ENCODE data around the gene APOL6.

APOL6 gene, protein sequence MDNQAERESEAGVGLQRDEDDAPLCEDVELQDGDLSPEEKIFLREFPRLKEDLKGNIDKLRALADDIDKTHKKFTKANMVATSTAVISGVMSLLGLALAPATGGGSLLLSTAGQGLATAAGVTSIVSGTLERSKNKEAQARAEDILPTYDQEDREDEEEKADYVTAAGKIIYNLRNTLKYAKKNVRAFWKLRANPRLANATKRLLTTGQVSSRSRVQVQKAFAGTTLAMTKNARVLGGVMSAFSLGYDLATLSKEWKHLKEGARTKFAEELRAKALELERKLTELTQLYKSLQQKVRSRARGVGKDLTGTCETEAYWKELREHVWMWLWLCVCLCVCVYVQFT

GRCh38 chr22:35648066-35649025 is at the start of gene APOL6:
APOL6 (plus strand) TSS chr22:35648446; CDS start chr22:35656426, 7,980 bp downstream.
- no peak for DNase-seq

DNA sequence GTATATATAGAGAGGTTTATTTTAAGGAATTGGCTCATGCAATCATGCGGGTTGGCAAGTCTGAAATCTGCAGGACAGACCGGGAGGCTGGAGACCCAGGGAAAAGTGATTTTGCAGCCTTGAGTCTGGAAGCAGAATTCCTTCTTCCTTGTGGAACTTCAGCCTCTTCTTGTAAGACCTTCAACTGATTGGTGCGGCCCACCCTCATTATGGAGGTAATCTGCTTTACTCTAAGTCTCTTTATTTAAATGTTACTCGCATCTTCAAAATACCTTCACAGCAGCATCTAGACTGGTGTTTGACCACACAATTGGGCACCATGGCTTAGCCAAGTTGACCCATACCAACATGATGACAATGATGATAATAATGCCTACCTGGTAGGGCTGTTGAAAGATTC is 48.9 kb upstream of the APOL6 start:
- no peak for DNase-seq

- DNase-seq, result no peak
Measured at GRCh38 chr22:35600476-35600875, 47.8 kb upstream of the APOL6 start.

DNA sequence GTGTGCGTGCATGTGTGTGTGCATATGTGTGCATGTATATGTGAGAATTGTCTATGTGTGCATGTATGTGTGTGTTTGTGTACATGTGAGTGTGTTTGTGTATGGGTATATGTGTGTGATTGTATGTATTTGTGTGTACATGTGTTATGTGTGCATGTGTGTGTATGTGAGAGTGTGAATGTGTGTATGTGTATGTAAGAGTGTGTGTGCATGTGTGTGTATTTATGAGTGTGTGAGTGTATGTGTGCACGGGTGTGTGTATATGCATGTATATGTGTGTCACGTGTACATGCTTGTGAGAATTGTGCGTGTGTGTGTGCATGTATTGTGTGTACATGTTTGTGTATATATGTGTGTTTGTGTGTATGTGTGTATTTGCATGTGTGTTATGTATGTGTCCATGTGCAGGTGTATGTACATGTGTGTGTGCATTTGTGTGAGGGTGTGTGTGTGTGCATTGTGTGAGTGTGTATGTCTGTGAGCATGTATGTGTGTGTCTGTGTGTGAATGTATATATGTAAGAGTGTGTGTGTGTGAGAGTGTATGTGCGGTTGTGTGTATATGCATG is 47.1 kb upstream of the APOL6 start:
- DNase-seq, result no peak

DNA sequence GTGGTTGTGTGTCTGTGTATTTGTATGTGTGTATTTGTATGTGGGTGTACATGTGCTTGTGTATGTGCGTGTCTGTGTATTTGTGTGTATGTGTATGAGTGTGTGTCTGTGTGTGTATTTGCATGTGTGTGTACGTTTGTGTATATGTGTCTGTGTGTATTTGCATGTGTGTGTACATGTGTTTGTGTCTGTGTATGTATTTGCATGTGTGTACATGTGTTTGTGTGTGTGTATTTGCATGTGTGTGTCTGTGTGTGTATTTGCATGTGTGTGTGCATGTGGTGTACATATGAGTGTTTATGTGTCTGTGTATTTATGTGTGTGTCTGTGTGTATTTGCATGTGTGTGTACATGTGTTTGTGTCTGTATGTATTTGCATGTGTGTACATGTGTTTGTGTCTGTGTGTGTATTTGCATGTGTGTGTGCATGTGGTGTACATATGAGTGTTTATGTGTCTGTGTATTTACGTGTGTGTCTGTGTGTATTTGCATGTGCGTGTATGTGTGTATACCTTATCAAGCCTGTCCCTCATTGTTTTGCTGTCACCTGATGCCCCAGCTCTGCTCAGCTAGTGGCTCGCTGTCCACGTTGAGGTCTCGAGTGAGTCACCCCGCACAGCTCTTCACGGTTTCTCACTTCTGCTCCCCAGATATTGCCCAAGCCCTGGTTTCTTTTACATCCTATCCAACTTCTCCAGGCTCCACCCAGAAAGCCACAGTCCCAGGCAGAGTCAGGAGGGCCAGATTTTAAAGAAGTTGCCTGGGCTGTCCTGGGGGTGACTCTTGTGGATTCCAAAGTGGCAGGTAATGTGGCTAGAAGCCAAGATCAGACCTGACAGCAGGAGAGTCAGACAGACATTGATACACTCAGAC is 46.3 kb upstream of the APOL6 start:
- no peak for DNase-seq

DNA sequence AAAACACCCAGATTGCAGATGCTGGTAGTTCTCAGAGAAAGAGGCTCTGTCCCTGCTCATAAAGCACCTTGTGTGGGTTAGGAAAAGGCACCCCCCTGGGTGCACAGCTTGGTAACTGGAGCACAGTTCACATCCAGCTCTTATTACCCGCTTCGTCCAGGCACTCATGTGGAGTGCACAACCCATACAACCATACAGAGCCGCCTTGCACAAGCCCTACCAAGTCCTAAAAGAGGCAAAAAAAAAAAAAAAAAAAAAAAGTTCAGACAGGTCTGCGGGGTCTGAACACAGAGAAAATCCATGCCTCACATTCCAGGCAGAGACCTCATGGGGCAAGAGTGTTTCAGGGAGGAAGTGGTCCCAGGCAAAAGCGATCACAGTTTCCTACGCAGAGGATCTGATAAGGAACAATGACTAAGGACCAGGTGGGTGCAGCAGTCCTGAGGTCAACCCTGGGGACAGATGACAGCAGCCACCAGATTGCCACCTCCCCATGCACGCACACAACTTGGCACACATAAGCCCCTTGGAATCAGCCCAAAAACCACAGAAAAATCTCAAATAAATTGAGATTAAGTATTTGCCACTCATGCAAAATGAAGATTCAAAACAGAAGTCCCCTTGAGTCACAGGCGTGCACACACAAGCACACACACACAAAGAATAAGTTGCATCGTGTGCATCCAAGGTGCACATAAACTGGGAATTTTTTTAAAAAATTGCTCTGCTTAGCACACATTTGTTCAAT is 43.5 kb upstream of the APOL6 start:
- no peak for DNase-seq

- no peak for DNase-seq
Measured at GRCh38 chr22:35605369-35605680, 42.9 kb upstream of the APOL6 start.

DNA sequence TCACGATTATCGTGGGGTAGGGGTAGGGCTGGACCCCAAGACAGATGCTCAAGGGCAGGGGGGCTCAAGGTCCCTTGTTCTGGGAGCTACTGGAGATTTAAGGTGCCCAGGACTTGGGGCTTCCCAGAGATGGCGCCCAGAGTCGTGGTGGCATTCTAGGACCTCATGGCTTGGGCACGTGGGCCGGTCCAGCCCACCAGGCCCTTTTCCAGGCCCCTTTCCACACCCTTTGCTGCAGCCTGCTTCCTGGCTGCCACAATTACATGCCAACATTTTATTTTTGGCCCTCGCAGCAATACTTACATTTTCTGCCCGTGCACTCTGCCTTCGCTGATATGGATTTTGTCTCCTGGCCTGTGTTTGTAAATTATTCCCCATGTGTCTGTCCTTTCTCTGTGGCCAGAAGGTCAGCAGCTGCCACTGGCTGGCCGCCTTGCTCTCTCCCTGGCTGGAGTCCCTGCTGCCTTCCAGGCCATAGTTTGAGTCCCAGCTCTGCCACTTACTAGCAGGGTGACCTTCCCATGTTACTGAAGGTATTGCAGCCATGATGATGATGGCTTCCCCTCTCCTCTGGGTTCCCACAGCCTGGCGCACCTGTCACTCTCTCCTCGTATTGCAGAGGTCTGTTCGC is 42.3 kb upstream of the APOL6 start:
- no peak for DNase-seq

- DNase-seq, result no peak
Measured at GRCh38 chr22:35606916-35607315, 41.3 kb upstream of the APOL6 start.

DNA sequence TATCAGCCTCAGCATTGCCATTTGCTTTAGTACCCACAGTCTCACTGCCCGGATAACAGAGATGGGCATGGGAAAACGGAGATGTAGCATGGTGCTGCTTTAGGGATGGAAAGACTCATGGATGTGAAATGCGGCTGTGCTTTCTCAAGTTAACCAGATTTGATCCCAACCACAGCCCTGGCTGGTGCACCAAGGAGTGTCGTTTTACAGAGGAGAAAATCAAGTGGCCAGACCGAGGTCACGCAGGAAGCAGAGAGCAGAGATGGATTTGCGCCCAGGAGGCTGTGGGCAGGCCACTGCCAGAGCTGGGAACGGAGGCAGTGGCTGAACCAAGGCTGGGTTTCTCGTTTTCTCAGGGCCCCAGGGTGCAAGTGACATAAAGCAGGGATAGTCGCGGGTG is 40.2 kb upstream of the APOL6 start:
- DNase-seq, result no peak

GRCh38 chr22:35609261-35609660 is 39.0 kb upstream of the APOL6 start:
- no peak for DNase-seq

GRCh38 chr22:35609761-35610160 is 38.5 kb upstream of the APOL6 start:
- DNase-seq, result no peak

- DNase-seq, result no peak
Measured at GRCh38 chr22:35610741-35611140, 37.5 kb upstream of the APOL6 start.

DNA sequence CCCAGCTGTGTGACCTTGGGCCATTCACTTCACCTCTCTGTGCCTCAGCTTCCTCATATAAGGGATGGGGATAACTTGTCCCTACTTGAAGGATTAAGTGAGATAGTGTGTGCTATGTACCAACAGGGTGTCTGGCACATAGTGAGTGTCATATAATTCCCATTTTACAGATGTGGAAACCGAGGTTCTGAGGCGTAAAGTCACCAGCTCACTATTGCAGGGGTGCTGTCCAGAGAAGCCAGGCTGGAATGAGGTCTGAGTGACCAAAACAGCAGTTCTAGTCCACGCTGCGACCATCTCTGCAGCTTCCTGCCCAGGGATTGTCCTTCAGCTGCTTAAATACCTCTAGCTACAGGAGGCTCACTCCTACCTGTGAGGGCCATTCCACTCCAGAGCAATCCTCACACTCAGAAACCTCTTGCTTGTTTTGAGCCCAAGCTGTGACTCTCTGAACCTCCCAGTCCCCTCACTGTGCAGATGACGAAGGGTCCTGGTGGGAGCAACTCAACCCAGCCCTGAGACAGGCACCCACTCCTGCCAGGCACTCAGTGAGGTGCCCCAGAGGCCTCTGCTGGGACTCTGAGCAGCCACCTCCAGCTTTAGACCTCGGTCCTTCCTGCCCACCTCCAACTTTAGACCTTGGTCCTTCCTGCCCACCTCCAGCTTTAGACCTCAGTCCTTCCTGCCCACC is 36.9 kb upstream of the APOL6 start:
- no peak for DNase-seq

- DNase-seq, result no peak
Measured at GRCh38 chr22:35611891-35612576, 36.2 kb upstream of the APOL6 start.

DNA sequence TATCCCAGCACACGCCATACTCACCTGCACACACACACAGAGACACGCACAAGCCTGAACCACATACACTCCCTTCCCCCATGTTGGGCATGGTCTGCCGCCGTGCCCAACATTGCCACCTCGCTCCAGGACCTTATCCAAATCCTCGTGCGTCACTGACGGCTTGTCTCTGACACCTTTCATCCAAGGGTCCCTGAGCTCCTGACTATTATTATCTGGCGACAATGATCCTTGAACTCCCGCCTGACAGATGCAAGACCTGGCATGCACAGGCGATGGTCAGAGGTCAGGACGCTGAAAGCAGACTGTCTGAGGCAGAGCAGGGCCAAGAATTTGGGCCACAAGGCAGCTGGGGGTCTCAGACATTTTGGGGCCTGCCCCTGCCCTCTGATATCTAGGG is 35.3 kb upstream of the APOL6 start:
- no peak for DNase-seq

- DNase-seq, result no peak
Measured at GRCh38 chr22:35614404-35614803, 33.8 kb upstream of the APOL6 start.

DNA sequence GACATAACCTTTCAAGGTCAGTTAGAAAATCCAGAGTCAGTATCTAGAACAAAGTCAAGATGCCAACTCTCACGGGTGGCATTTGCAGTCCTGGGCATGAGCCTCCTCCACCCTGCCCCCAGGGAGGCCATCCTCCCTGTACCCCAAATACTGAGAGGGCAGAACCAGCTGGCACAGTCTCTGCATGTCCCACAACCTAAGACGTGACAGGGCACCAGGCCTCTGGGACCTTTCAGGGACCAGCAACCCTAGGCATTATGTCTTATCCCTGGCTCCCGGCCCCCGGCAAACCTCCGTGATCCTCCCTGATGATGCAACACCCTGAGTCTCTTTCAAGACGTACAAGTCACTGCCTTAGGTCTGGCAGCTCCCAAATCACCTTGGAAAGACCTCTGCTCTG is 33.1 kb upstream of the APOL6 start:
- no peak for DNase-seq

DNA sequence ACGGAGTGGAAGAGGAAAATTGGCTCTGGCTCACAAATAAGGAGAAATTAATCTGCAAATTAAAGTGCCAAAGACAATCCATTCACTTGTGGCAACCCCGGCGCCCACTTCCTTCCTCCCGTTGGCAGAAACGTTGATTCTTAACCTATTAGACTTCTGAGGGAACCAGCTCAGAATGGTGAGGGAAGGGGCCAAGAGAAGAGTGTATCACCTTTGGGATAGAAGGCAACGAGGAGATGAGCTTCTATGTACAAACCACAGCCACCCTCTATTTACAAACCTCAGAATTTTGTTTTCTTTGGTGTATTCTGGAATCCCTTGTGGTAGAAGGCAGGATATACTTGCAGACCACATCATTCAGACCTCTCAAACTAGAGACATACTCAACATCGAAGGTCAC is 32.2 kb upstream of the APOL6 start:
- DNase-seq, result no peak

DNA sequence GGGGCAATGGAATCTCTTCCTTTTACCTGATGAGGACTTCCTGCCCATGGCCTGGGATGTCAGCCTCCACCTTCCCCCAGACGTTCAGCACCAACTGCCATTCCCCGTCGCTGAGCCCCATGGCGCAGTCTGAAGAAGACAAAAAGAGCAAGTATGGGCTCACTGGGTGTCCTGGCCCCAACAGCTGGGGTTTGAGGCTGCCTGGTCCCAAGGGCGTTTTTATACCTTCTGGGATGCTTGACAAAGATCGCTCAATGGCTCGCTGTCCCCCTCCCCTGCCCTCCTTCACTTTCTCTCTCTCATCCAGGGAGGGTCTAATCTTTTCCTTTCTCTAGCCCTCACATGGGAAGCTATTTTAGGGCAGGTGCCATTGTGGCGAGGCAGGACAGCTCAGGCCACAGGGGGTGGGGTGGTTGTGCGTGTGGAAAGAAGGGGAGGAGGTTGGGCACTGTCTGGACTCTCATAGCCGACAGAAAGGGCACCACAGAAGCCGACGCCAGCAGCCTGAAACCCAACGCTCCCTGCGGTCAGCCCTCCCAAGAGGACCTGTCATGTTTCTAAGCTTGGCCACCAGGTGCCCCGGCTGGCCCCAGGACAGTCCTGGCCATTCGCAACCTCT is 31.0 kb upstream of the APOL6 start, which contains the start of gene MB:
MB (minus strand) TSS at position 193 of the 619 bp plus-strand sequence; CDS start at position 121, 72 bp downstream.
- DNase-seq, result no peak
